Mucosa of rectum (tissue), 2 donors: ENCODE results near the gene L1TD1.
"Not testable (repeated sequence)": the region's sequence is repeated elsewhere in the genome, so short reads cannot be mapped to it uniquely, and the experiment has no call there.

Source experiments
- H3K27ac ChIP-seq, 2 donors: one replicate each; pipeline ENCODE4 v1.7.0; 2013; ENCODE audit warnings: inconsistent platforms in 2 of 2, low read depth in 2 of 2, low read length in 2 of 2
- H3K27me3 ChIP-seq, 2 donors: one replicate each; pipeline ENCODE4 v1.7.0; 2013; ENCODE audit warnings: low read length in 2 of 2; ENCODE audit not compliant: control insufficient read depth in 2 of 2, insufficient read depth in 2 of 2
- H3K36me3 ChIP-seq, 2 donors: one replicate each; pipeline ENCODE4 v1.7.0; 2013; ENCODE audit warnings: low read length in 2 of 2; ENCODE audit not compliant: control insufficient read depth in 2 of 2, insufficient read depth in 2 of 2
- H3K4me1 ChIP-seq, 2 donors: one replicate each; pipeline ENCODE4 v1.7.0; 2013; ENCODE audit warnings: low read length in 2 of 2, mild to moderate bottlenecking in 1 of 2; ENCODE audit not compliant: control insufficient read depth in 2 of 2, insufficient read depth in 2 of 2
- H3K4me3 ChIP-seq, 2 donors: one replicate each; pipeline ENCODE4 v1.7.0; 2013; ENCODE audit warnings: low read length in 2 of 2
- H3K9ac ChIP-seq, 2 donors: one replicate each; pipeline ENCODE4 v1.7.0; 2013; ENCODE audit warnings: low read length in 2 of 2, low read depth in 1 of 2, mild to moderate bottlenecking in 1 of 2
- H3K9me3 ChIP-seq, 2 donors: one replicate each; pipeline ENCODE4 v1.7.0; 2013; ENCODE audit warnings: low read length in 2 of 2; ENCODE audit not compliant: control insufficient read depth in 2 of 2
- donor health status: healthy.
- donor health status: Normal muscosa, but diverticular disease.

L1TD1 gene

DNA sequence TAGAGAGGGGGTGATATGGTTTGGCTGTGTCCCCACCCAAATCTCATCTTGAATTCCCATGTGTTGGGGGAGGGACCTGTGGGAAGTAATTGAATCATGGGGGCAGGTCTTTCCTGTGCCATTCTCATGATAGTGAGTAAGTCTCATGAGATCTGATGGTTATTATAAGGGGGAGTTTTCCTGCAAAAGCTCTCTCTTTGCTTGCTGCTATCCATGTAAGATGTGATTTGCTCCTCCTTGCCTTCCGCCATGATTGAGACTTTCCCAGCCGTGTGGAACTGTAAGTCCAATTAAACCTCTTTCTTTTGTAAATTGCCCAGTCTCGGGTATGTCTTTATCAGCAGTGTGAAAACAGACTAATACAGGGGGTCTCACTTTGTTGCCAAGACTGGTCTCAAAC, 49.7 kb downstream of the L1TD1 start:
- H3K4me3 ChIP-seq, H3K9me3 ChIP-seq, H3K27ac ChIP-seq, H3K27me3 ChIP-seq, H3K9ac ChIP-seq, H3K36me3 ChIP-seq, H3K4me1 ChIP-seq: not testable (repeated sequence)

- H3K9me3 ChIP-seq: no peaks in the 10 kb centered on the region
- no peak overlapping the region for H3K4me3 ChIP-seq
- no peaks in the 10 kb centered on the region for H3K27me3 ChIP-seq
- H3K36me3 ChIP-seq: no peaks in the 10 kb centered on the region
- H3K9ac ChIP-seq: no peak overlapping the region
- H3K4me1 ChIP-seq: no peaks in the 10 kb centered on the region
- no peak overlapping the region for H3K27ac ChIP-seq
Observed at GRCh38 chr1:62245201-62245600, 50.6 kb downstream of the L1TD1 start.

- no peak overlapping the region for H3K27ac ChIP-seq
- no peaks in the 10 kb centered on the region for H3K36me3 ChIP-seq
- H3K27me3 ChIP-seq: no peaks in the 10 kb centered on the region
- no peaks in the 10 kb centered on the region for H3K4me1 ChIP-seq
- H3K9ac ChIP-seq: no peak overlapping the region
- no peak overlapping the region for H3K4me3 ChIP-seq
- H3K9me3 ChIP-seq: no peaks in the 10 kb centered on the region
Observed at GRCh38 chr1:62247391-62248168, 52.9 kb downstream of the L1TD1 start.

GRCh38 chr1:62250126-62250726, 55.6 kb downstream of the L1TD1 start:
- Histone ChIP-seq H3K9ac (no peak overlapping the region), H3K4me1 (no peaks in the 10 kb centered on the region), H3K4me3 (no peak overlapping the region), H3K27ac (no peak overlapping the region), H3K36me3 (no peaks in the 10 kb centered on the region), H3K27me3 (no peaks in the 10 kb centered on the region), H3K9me3 (no peaks in the 10 kb centered on the region)

DNA sequence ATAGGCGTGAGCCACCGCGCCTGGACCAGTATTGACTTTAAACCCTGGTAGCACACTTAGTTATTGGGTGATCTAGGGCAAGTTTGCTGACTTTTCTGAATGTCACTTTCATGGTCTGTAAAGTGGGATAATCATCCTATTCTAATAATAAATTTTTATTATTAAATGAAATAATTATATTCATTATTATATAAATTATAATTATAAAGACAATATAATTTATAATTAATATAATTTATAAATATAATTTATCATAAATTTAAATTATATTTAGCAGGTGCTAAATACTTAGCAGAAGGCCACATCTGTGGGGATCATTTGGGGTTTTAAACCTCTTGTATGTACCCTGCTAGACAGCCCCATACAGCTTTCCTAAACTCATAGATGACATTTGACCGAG, 64.9 kb downstream of the L1TD1 start:
- H3K9me3 ChIP-seq: no peaks in the 10 kb centered on the region
- no peak overlapping the region for H3K9ac ChIP-seq
- no peaks in the 10 kb centered on the region for H3K4me1 ChIP-seq
- H3K27me3 ChIP-seq: no peaks in the 10 kb centered on the region
- no peak overlapping the region for H3K4me3 ChIP-seq
- H3K36me3 ChIP-seq: no peaks in the 10 kb centered on the region
- H3K27ac ChIP-seq: no peak overlapping the region

- H3K36me3 ChIP-seq: no peaks in the 10 kb centered on the region
- no peaks in the 10 kb centered on the region for H3K27me3 ChIP-seq
- no peaks in the 10 kb centered on the region for H3K4me1 ChIP-seq
- H3K4me3 ChIP-seq: no peak overlapping the region
- H3K9ac ChIP-seq: no peak overlapping the region
- H3K27ac ChIP-seq: no peak overlapping the region
- H3K9me3 ChIP-seq: no peaks in the 10 kb centered on the region
Observed at GRCh38 chr1:62260688-62261087, 66.0 kb downstream of the L1TD1 start.
